CD4-positive, alpha-beta T cell (primary cell): Measurements from ENCODE around the gene EPB41L5. TPM values are rescaled to one million over a fixed set of nuclear protein-coding genes. Genes with fewer than 3 reads are reported as not detected.
"Not testable (repeated sequence)": the region's sequence is repeated elsewhere in the genome, so short reads cannot be mapped to it uniquely, and the experiment has no call there.

Source experiments
- ATAC-seq: fragments of 200-7000 bp; cut with Tn5 transposase; one replicate; pipeline ENCODE4 v1.10.0; 2022; ENCODE audit warnings: mild to moderate bottlenecking; ENCODE audit not compliant: poor library complexity
- CTCF ChIA-PET: fragments of 350-600 bp; sonication (Branson Sonifier 250); formaldehyde crosslinking; loops from one replicate; lab custom pipeline; 2021; ENCODE audit warnings: antibody characterized with exemption, inconsistent platforms; lab: Charles Lee
- POLR2A ChIA-PET: fragments of 350-600 bp; sonication (Branson Sonifier 250); formaldehyde crosslinking; loops from one replicate; lab custom pipeline; 2021; ENCODE audit warnings: antibody characterized with exemption, inconsistent platforms; lab: Charles Lee
- DNase-seq, 14 experiments: peaks; one replicate each; pipeline ENCODE4 v3.0.0-alpha.2; 2013 to 2020; ENCODE audit warnings: mixed read lengths in 2 of 14
- H3K27ac ChIP-seq, 2 donors: one replicate each; pipeline versions ENCODE4 v1.5.1 to v1.7.0; 2013; ENCODE audit warnings: low read length in 2 of 2, low read depth in 1 of 2, mild to moderate bottlenecking in 1 of 2
- H3K27me3 ChIP-seq, 2 experiments: 1 replicate in 1 of 2; 2 replicates in 1 of 2; pipeline versions ENCODE4 v1.6.1 to v1.7.0; 2013; ENCODE audit warnings: low read length in 2 of 2, control low read depth in 1 of 2, mild to moderate bottlenecking in 1 of 2, moderate library complexity in 1 of 2; ENCODE audit not compliant: insufficient read depth in 2 of 2, control insufficient read depth in 1 of 2
- H3K36me3 ChIP-seq: one replicate; pipeline ENCODE4 v1.6.1; 2013; ENCODE audit warnings: low read length, control low read depth; ENCODE audit not compliant: insufficient read depth
- H3K4me1 ChIP-seq: one replicate; pipeline ENCODE4 v1.6.1; 2013; ENCODE audit warnings: low read length, control low read depth; ENCODE audit not compliant: insufficient read depth
- H3K4me3 ChIP-seq: one replicate; pipeline ENCODE4 v1.5.1; 2013; ENCODE audit warnings: mild to moderate bottlenecking, low read length, moderate library complexity
- H3K9me3 ChIP-seq, 2 experiments: 1 replicate in 1 of 2; 2 replicates in 1 of 2; pipeline versions ENCODE4 v1.6.1 to v1.7.0; 2013; ENCODE audit warnings: low read length in 2 of 2, mild to moderate bottlenecking in 2 of 2, control low read depth in 1 of 2, moderate library complexity in 1 of 2; ENCODE audit not compliant: control insufficient read depth in 1 of 2, insufficient read depth in 1 of 2
- H3K27ac Mint-ChIP-seq: one replicate; pipeline ENCODE4 v1.8.0; 2020; ENCODE audit warnings: mixed read lengths
- H3K27me3 Mint-ChIP-seq: one replicate; pipeline ENCODE4 v1.8.0; 2021; ENCODE audit warnings: mixed read lengths
- H3K36me3 Mint-ChIP-seq: one replicate; pipeline ENCODE4 v1.8.0; 2021; ENCODE audit warnings: low read depth, mixed read lengths
- H3K4me1 Mint-ChIP-seq: one replicate; pipeline ENCODE4 v1.8.0; 2021; ENCODE audit warnings: low read depth, mixed read lengths
- H3K4me3 Mint-ChIP-seq: one replicate; pipeline ENCODE4 v1.8.0; 2020; ENCODE audit warnings: mild to moderate bottlenecking, mixed read lengths
- H3K9me3 Mint-ChIP-seq: one replicate; pipeline ENCODE4 v1.8.0; 2020; ENCODE audit warnings: mixed read lengths
- intact Hi-C, 2 experiments: fragments of 100-400 bp; cut with DNase I in 1 of 2; cut with micrococcal nuclease in 1 of 2; formaldehyde crosslinking; loops; one replicate each; pipeline versions ENCODE4 v1.15.1 to v1.9.0; 2023 to 2025; cut with DNase I, micrococcal nuclease
- total RNA-seq, 174 experiments: library from RNA in 2 of 174; stranded (reverse) in 2 of 174; gene quantifications; one replicate each; pipeline ENCODE4 v1.2.3 and lab custom pipeline; 2021 to 2026
- TF ChIP-seq, protein P1 (sequence below): fragments of 200-600 bp; IDR thresholded peaks from one replicate; pipeline ENCODE4 v1.8.0; 2022; ENCODE audit warnings: antibody characterized with exemption, mild to moderate bottlenecking

Gene EPB41L5
- total RNA-seq, 2 experiments from 2014 or later = 4.6 to 5.1 TPM

DNA sequence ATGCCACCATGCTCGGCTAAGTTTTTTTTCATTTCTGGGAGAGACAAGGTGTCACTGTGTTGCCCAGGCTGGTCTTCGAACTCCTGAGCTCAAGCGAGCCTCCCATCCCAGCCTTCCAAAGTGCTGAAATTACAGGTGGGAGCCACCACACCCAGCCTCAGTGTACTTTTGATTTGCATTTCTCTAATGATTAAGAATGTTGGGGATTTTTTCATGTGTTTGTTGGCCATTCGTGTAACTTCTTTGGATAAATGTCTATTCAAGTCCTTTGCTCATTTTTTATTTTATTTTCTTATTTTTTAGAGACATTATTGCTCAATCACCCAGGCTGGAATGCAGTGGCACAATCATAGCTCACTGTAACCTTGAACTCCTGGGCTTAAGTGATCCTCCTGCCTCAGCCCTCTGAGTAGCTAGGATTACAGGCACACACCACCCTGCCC is 137.2 kb downstream of the EPB41L5 start:
- no peaks in the 10 kb centered on the region for H3K27me3 ChIP-seq
- POLR2A ChIA-PET = no interaction called here
- H3K4me3 ChIP-seq = no peak overlapping the region
- H3K36me3 Mint-ChIP-seq = peaks cover 53% of the 10 kb centered on the region
- no peaks in the 10 kb centered on the region for H3K36me3 ChIP-seq
- peaks cover 11% of the 10 kb centered on the region for H3K9me3 Mint-ChIP-seq
- peaks cover 5 to 20% of the 10 kb centered on the region in 2 experiments for H3K9me3 ChIP-seq
- H3K27ac ChIP-seq = no peak overlapping the region
- ATAC-seq (no peak), DNase-seq (no peak)
- no peak overlapping the region for H3K4me3 Mint-ChIP-seq
- H3K4me1 Mint-ChIP-seq = no peaks in the 10 kb centered on the region
- no peaks in the 10 kb centered on the region for H3K27me3 Mint-ChIP-seq
- no peak overlapping the region for H3K27ac Mint-ChIP-seq
- TF ChIP-seq, protein P1, sequence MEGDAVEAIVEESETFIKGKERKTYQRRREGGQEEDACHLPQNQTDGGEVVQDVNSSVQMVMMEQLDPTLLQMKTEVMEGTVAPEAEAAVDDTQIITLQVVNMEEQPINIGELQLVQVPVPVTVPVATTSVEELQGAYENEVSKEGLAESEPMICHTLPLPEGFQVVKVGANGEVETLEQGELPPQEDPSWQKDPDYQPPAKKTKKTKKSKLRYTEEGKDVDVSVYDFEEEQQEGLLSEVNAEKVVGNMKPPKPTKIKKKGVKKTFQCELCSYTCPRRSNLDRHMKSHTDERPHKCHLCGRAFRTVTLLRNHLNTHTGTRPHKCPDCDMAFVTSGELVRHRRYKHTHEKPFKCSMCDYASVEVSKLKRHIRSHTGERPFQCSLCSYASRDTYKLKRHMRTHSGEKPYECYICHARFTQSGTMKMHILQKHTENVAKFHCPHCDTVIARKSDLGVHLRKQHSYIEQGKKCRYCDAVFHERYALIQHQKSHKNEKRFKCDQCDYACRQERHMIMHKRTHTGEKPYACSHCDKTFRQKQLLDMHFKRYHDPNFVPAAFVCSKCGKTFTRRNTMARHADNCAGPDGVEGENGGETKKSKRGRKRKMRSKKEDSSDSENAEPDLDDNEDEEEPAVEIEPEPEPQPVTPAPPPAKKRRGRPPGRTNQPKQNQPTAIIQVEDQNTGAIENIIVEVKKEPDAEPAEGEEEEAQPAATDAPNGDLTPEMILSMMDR = no peak
- no peaks in the 10 kb centered on the region for H3K4me1 ChIP-seq
- CTCF ChIA-PET = no interaction called here
- intact Hi-C loops = no loop called here

- Mint-ChIP-seq H3K9me3 (peaks cover 11% of the 10 kb centered on the region), H3K4me3 (no peak overlapping the region), H3K4me1 (no peaks in the 10 kb centered on the region), H3K27ac (no peak overlapping the region), H3K27me3 (no peaks in the 10 kb centered on the region), H3K36me3 (peaks cover 60% of the 10 kb centered on the region)
- Histone ChIP-seq H3K27me3 (no peaks in the 10 kb centered on the region), H3K36me3 (no peaks in the 10 kb centered on the region), H3K9me3 (peaks cover 12 to 31% of the 10 kb centered on the region in 2 experiments), H3K4me3 (no peak overlapping the region), H3K4me1 (no peaks in the 10 kb centered on the region), H3K27ac (no peak overlapping the region)
- POLR2A ChIA-PET = interaction anchor here (1.3 kb wide), 1 partner anchor 22 kb away, joined by 3 read pairs; no protein-coding TSS in a partner anchor
- intact Hi-C loops = no loop called here
- TF ChIP-seq, protein P1 = no peak
- ATAC-seq (no peak), DNase-seq (no peak)
- CTCF ChIA-PET = interaction anchor here (0.9 to 1.4 kb wide), 2 partner anchors 21 to 24 kb away, joined by 3 read pairs; no protein-coding TSS in a partner anchor
These were observed 142.4 kb downstream of the EPB41L5 start for GRCh38 chr2:120155308-120155707.

- peaks cover 30% of the 10 kb centered on the region for H3K36me3 Mint-ChIP-seq
- H3K27me3 ChIP-seq, H3K27ac Mint-ChIP-seq, CTCF ChIA-PET, H3K4me1 ChIP-seq, DNase-seq, H3K4me1 Mint-ChIP-seq, H3K27ac ChIP-seq, H3K4me3 ChIP-seq, H3K36me3 ChIP-seq, intact Hi-C loops, H3K9me3 Mint-ChIP-seq, H3K4me3 Mint-ChIP-seq, ATAC-seq, POLR2A ChIA-PET, H3K27me3 Mint-ChIP-seq: not testable (repeated sequence)
- H3K9me3 ChIP-seq = peaks cover 12 to 20% of the 10 kb centered on the region in 2 experiments
These were observed 145.8 kb downstream of the EPB41L5 start for GRCh38 chr2:120158658-120159057.

- Histone ChIP-seq H3K4me3 (no peak overlapping the region), H3K27me3 (no peaks in the 10 kb centered on the region), H3K27ac (no peak overlapping the region), H3K4me1 (no peaks in the 10 kb centered on the region), H3K9me3 (peaks cover 0 to 3% of the 10 kb centered on the region in 2 experiments), H3K36me3 (no peaks in the 10 kb centered on the region)
- ATAC-seq = no peak
- Mint-ChIP-seq H3K27ac (no peak overlapping the region), H3K36me3 (peaks cover 20% of the 10 kb centered on the region), H3K4me3 (no peak overlapping the region), H3K27me3 (no peaks in the 10 kb centered on the region), H3K9me3 (no peaks in the 10 kb centered on the region), H3K4me1 (no peaks in the 10 kb centered on the region)
- no peak for DNase-seq
- intact Hi-C loops = loop anchor here in 1 of 2 experiments (5.0 kb wide), 1 partner anchor 64 kb away; no protein-coding TSS in a partner anchor
- CTCF ChIA-PET = no interaction called here
- POLR2A ChIA-PET = no interaction called here
- TF ChIP-seq, protein P1 = no peak
These were observed 148.3 kb downstream of the EPB41L5 start for GRCh38 chr2:120161190-120161589.
